ENCODE measurements around the gene CFAP45.

CFAP45 gene

DNA sequence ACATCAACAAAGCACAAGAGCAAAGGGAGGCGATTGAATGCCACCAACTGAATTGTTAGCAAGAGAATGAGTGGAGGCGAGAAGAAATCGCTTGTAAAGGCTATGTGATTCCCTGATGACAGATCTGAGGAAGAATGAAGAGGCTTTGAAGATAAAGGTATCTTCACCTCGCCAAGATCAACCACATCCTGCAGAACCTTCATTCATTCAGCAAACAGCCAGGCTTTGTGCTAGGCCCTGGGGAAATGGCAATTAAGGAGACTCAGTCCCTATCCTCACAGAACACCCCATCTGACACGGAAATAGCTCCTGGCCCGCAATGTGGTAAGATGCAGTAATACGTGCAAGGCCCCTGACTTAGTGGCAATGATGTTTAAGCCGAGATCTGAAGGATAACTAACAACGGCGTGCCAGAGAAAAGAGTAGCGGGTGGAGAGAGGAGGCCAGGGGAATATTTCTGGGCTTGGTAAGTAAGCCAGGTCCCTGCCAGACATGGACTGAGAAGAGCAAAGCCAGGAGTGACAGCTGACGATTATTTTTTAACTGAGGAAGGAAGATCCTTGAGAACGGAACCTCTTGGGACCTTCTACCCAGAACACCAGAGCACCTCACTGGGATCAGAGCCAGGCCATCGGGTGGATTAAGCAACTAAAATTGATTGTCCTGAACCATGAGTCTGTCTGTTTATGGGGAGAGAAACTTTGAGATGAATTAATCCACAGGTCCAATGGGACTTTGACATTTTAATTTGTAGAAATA lies 32.9 kb downstream of the CFAP45 start:
- no peak for DNase-seq (ENCODE audit: low read depth)
- H3K4me3 ChIP-seq (ENCODE audit: low read depth, low read length): no peak overlapping the region
- TF ChIP-seq CTCF (IDR thresholded peaks at IDR 0.05; ENCODE audit: low read depth, low read length, missing control alignments): no peak

DNA sequence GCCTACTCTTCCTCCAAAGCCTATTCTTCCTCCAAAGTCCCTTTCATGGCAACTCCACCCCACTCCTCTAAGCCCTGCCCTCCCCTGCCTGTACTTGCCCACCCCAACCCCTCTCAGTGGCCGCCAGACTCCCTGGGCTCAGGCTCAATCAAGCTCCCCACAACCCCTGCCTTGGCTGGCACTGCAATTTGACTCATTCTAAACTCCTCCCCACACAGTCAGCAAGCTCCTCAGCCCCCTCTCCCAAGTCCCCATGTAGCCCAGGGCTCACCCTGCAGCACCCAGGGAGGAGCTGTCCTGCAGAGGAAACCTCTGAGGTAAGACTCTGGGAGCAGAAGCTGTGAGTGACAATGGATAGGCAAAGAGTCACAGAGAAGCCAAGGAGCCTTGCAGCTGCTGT lies 33.9 kb downstream of the CFAP45 start:
- DNase-seq (ENCODE audit: low read depth): no peak
- TF ChIP-seq CTCF (IDR thresholded peaks at IDR 0.05; ENCODE audit: low read depth, low read length, missing control alignments): no peak
- no peak overlapping the region for H3K4me3 ChIP-seq (ENCODE audit: low read depth, low read length)

DNA sequence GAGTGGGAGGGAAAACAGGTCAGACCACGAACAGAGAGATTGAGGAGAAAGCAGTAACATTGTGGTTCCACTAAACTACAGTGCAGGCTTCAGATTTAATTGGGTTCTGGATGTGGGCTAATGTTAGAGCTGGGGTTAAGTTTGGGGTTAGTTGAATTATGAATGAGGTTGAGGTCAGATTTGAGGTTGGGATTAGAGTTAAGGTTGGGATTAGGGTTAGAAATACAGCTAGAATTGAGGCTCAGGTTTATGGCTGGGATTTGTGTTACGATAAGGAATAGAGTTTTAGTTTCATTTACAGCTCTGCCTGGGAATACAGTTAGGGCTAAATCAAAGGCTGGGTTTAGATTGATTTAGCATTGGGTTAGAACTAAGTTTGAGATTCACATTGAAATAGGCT lies 35.7 kb downstream of the CFAP45 start:
- DNase-seq (ENCODE audit: low read depth): no peak
- no peak for TF ChIP-seq CTCF (IDR thresholded peaks at IDR 0.05; ENCODE audit: low read depth, low read length, missing control alignments)
- no peak overlapping the region for H3K4me3 ChIP-seq (ENCODE audit: low read depth, low read length)

- no peak for TF ChIP-seq CTCF (IDR thresholded peaks at IDR 0.05; ENCODE audit: low read depth, low read length, missing control alignments)
- no peak within 1 kb of the TSS for H3K4me3 ChIP-seq (ENCODE audit: low read depth, low read length)
- no peak for DNase-seq (ENCODE audit: low read depth)
These were observed 37.4 kb downstream of the CFAP45 start, which contains the start of gene VSIG8 for GRCh38 chr1:159862557-159862956. VSIG8 (minus strand) TSS chr1:159862657; CDS start chr1:159862521, 136 bp downstream.

GRCh38 chr1:159862031-159862430 lies 37.9 kb downstream of the CFAP45 start:
- no peak for DNase-seq (ENCODE audit: low read depth)
- no peak for TF ChIP-seq CTCF (IDR thresholded peaks at IDR 0.05; ENCODE audit: low read depth, low read length, missing control alignments)

GRCh38 chr1:159861218-159861617 lies 38.7 kb downstream of the CFAP45 start:
- TF ChIP-seq CTCF (IDR thresholded peaks at IDR 0.05; ENCODE audit: low read depth, low read length, missing control alignments): no peak
- DNase-seq (ENCODE audit: low read depth): no peak
- H3K4me3 ChIP-seq (ENCODE audit: low read depth, low read length): no peak overlapping the region

More at GRCh38 chr1:159862031-159862430, 37.9 kb downstream of the CFAP45 start:
- H3K4me3 ChIP-seq (ENCODE audit: low read depth, low read length): no peak overlapping the region

- H3K4me3 ChIP-seq (ENCODE audit: low read depth, low read length): no peak overlapping the region
- DNase-seq (ENCODE audit: low read depth): no peak
- TF ChIP-seq CTCF (IDR thresholded peaks at IDR 0.05; ENCODE audit: low read depth, low read length, missing control alignments): no peak
These were observed 39.5 kb downstream of the CFAP45 start for GRCh38 chr1:159860456-159860855.

Measured in GM12864 (cell line).